22Rv1 (cell line): ENCODE measurements around the gene SLC4A7.

Experiments used
- ZFX ChIP-seq: fragments of 450-650 bp; IDR thresholded peaks from 2 replicates; pipeline ENCODE4 v1.6.1; 2017; ENCODE audit warnings: antibody characterized with exemption, borderline replicate concordance
- TF ChIP-seq, protein P1 (sequence below): fragments of 450-650 bp; IDR thresholded peaks from 2 replicates; pipeline ENCODE4 v1.5.1; 2017; ENCODE audit warnings: mild to moderate bottlenecking

GRCh38 chr3:27356976-27357375 is 127.2 kb downstream of the SLC4A7 start:
- TF ChIP-seq, protein P1, sequence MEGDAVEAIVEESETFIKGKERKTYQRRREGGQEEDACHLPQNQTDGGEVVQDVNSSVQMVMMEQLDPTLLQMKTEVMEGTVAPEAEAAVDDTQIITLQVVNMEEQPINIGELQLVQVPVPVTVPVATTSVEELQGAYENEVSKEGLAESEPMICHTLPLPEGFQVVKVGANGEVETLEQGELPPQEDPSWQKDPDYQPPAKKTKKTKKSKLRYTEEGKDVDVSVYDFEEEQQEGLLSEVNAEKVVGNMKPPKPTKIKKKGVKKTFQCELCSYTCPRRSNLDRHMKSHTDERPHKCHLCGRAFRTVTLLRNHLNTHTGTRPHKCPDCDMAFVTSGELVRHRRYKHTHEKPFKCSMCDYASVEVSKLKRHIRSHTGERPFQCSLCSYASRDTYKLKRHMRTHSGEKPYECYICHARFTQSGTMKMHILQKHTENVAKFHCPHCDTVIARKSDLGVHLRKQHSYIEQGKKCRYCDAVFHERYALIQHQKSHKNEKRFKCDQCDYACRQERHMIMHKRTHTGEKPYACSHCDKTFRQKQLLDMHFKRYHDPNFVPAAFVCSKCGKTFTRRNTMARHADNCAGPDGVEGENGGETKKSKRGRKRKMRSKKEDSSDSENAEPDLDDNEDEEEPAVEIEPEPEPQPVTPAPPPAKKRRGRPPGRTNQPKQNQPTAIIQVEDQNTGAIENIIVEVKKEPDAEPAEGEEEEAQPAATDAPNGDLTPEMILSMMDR = no peak
- no peak for TF ChIP-seq ZFX
